Right renal pelvis (tissue), 4 donors: ENCODE data around the gene JAG2. TPM values are rescaled to one million over a fixed set of nuclear protein-coding genes. Genes with fewer than 3 reads are reported as not detected.

ENCODE experiments used
- DNase-seq, 4 donors: peaks; one replicate each; pipeline ENCODE4 v3.0.0-alpha.2; 2013; ENCODE audit warnings: low read depth in 4 of 4, low spot score in 3 of 4, missing footprints in 1 of 4
- polyA plus RNA-seq, 4 donors: library from polyadenylated mRNA; unstranded; fragments of 120-200 nt; gene quantifications; one replicate each; pipeline ENCODE4 v1.2.1, GENCODE V29; 2013; ENCODE audit not compliant: insufficient read length in 4 of 4

Gene JAG2
- polyA plus RNA-seq, 4 donors: 7.3 to 11.7 (median 9.5) TPM

- DNase-seq: no peak
These were observed 15.2 kb downstream of the JAG2 start for GRCh38 chr14:105153331-105153731.

GRCh38 chr14:105152794-105153241 is 15.8 kb downstream of the JAG2 start:
- no peak for DNase-seq

- no peak for DNase-seq
These were observed 16.5 kb downstream of the JAG2 start for GRCh38 chr14:105151838-105152793.

GRCh38 chr14:105151084-105151837 is 17.3 kb downstream of the JAG2 start:
- no peak for DNase-seq

GRCh38 chr14:105150368-105151083 is 18.1 kb downstream of the JAG2 start:
- DNase-seq: no peak

- no peak for DNase-seq
These were observed 18.6 kb downstream of the JAG2 start for GRCh38 chr14:105150026-105150367.

GRCh38 chr14:105149146-105149781 is 19.3 kb downstream of the JAG2 start:
- DNase-seq: no peak

- DNase-seq: no peak
These were observed 19.9 kb downstream of the JAG2 start for GRCh38 chr14:105148604-105149145.

- DNase-seq: no peak
These were observed 20.6 kb downstream of the JAG2 start for GRCh38 chr14:105147671-105148603.

- DNase-seq: no peak
These were observed 21.5 kb downstream of the JAG2 start for GRCh38 chr14:105146976-105147635.

- no peak for DNase-seq
These were observed 22.2 kb downstream of the JAG2 start for GRCh38 chr14:105146181-105146975.

- no peak for DNase-seq
These were observed 23.0 kb downstream of the JAG2 start for GRCh38 chr14:105145381-105146180.

GRCh38 chr14:105144666-105145380 is 23.8 kb downstream of the JAG2 start:
- no peak for DNase-seq

GRCh38 chr14:105144026-105144665 is 24.4 kb downstream of the JAG2 start:
- no peak for DNase-seq

GRCh38 chr14:105143451-105144025 is 25.0 kb downstream of the JAG2 start:
- DNase-seq: no peak
